SH-SY5Y (cell line): ENCODE measurements around the gene FUBP1.

Experiments used
- GATA2 ChIP-seq: IDR thresholded peaks from 2 replicates; pipeline ENCODE4 v1.6.1; 2011; ENCODE audit warnings: mild to moderate bottlenecking, low read depth, low read length
- GATA3 ChIP-seq: IDR thresholded peaks from 2 replicates; pipeline ENCODE4 v1.6.1; 2011; ENCODE audit warnings: low read depth, mild to moderate bottlenecking, low read length, moderate library complexity

DNA sequence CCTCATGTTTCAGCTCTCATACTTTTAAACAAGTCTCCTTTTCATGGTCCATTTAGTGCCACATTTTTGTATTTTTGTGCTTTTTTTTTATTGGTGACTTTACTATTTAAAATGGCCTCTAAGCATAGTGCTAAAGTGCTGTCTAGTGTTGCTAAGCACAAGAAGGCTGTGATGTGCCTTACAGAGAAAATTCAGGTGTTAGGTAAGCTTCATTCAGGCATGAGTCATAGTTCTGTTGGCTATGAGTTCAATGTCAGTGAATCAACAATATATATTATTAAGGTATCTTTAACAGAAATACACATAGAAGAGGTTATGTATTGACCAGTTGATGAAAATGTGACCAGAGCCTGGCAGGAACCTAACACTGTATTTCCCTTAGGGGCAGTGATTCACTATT is 12.8 kb upstream of the FUBP1 start:
- no peak for TF ChIP-seq GATA2
- no peak for TF ChIP-seq GATA3
